ENCODE measurements around the gene C17orf114.

The C17orf114 gene

DNA sequence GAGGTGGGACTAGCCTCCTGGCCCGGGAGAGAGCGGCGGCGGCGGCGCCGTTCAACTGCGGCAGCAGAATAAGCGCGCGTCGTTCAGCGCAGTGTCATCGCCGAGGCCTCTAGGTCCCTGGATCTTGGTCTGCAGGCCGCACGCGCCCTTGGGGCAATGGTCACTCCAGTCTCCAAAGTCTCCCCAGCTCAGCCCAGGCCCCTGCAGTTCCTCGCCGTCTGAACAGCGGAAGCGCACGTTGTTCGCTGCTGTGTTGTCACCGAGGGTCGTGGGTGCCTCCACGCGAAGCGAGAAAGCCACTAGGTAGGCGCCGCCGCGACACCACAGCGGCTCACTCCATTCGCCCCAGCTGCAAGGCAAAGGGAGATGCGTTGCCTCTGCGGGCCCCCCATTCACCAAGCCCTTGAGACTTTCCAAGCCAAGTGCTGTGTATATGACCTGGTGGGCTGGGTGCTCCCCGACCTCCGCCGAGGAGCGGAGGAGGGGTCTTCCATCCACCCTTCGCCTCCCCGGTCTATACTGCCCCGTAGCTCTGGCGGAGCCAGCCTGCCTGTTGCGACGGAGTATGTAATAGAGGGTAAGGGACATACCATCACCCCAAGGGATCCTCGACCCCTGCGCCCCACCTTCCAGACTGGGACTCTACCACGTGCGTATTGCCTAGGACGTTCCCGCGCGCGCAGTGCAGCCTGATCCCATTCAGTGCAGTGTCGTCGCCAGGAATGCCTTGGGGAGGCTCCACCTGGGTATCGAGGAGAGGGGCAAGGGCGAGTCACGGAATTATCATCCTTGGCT lies 16.6 kb downstream of the C17orf114 start:
- DNase-seq = peak; percentile 13

DNA sequence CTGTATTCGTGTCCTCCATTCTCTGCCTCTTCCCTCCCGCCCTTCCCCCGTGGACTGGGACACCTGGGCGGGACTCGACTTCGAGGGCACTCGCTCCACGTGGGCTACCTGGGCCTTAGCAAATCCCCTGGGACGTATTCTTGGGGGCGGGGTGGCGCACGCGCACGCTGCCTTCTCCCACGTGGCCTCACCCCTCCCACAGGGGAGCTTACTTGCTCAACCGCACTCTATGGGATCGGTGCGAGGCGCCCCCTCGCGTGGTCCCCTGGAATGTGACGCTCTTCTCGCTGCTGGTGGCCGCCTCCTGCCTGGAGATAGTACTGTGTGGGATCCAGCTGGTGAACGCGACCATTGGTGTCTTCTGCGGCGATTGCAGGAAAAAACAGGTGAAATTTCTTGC lies 19.5 kb downstream of the C17orf114 start:
- DNase-seq = peak; percentile 33

DNA sequence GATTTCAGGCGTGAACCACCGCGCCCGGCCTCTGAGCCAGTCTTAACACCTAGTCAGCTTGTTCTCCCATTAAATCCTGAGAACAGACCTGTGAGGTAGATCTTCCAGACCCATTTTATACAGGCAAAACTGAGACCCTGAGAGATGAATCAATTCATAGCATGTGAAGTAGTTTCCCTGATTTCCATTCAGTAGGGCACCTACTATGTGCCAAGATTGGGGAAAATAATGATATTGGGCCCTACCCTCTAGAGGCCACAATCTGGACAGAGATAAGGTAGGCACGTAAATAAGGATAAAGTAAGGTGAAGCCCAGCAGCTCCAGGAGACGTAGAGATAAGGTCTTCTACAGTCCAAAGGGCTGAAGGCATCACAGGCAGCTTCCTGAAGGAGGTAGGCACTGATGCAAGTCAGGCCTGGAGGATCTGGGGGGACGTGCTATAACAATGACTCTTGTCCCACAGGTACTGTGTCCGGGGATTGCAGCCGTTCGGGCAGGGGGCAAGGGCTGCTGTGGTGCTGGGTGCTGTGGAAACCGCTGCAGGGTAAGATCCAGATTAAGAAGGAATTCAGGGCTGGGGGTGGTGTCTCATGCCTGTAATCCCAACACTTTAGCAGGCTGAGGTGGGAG lies 21.7 kb downstream of the C17orf114 start:
- DNase-seq = no peak

DNA sequence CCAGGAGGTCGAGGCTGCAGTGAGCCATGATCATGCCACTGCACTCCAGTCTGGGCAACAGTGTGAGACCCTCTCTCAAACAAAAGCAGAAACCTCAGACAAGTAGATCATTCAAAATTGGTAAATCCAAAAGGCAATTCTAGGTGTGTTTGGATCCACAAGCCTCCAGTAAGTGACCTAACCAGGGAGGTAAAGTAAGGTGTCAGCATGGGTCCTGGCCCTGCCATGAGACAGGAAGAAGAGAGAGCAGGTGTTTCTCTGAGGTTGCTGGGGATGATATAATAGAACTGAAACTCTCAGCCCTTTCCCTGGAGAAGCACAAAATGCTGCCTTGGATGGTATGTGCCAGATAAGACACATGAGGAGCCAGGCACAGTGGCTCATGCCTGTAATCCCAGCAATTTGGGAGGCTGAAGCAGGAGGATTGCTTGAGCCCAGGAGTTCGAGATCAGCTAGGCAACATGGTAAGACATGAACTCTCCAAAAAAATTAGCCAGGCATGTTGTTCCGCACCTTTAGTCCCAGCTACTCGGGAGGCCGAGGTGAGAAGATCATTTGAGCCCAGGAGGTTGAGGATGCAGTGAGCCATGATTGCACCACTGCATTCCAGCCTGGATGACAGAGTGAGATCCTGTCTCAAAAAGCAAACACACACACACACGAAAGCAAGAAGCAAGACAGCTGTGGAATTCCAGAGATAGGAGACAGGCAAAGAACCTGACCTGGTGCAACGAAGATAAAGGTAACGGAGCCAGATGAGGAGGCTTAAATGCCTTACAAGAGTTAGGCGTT lies 24.0 kb downstream of the C17orf114 start:
- no peak for DNase-seq

DNA sequence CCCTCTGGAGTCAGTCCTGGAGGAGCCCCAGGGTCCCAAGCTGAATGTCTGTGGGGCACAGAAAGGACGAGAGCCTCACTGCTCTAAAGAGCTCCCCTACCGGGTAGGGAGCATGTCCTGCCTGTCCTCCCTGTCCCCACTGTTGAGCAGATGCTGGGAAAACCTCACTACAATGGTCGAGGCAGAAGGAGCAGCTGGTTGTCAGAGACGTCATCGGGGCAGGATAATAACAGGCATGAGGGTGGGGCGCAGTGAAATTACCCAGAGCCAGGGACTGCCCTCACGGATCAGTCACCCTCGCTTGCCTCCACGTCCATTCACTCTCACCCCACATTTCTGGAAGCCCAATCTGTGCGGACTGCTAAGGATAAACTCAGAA lies 29.9 kb downstream of the C17orf114 start:
- no peak for DNase-seq

DNA sequence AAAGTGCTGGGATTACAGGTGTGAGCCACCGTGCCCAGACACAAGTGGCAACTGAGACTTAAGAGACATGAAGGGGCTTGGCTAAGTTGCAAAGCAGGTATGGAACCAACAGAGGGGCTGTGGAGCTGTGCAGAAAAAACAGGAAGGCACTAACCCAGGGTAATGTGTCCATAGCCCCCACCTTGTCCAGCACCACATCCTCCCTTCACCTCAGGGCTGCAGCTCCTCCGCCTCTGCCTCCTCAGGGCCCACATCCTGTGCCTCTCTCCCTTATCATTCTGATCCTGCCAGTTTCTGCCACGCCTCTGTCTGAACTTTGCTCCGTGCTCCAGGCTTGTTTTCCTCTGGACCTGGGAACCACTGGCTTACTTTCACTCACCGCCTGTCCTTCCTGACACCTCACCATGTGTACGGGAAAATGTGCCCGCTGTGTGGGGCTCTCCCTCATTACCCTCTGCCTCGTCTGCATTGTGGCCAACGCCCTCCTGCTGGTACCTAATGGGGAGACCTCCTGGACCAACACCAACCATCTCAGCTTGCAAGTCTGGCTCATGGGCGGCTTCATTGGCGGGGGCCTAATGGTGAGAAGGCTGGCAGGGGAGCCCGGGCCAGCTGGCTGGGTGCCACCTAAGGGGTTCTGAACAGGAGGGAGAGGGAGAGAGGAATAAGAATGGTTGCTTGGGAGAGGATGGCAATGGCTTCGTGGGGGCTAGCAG lies 30.5 kb downstream of the C17orf114 start, which contains the start of gene TM4SF5:
Gene TM4SF5 (plus strand): TSS at position 368 of the 716 bp plus-strand sequence. CDS start 37 bp downstream, at position 405.
- no peak for DNase-seq

DNA sequence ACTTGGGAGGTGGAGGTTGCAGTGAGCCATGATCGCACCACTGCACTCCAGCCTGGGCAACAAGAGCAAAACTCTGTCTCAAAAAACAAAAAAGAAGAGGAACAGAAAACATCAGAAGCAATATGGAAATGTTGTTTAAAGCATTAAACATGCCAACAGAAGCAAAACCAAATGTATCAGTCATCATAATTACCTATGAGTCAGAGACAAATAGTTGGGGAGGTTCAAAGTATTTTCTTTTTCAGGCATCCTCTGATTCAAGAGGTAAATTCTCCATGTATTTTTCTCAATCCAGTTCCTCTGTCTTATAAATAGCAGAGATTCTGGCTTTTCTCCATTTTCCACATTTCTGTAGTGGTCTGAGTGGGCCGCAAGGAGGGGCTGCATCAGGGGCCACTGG lies 32.5 kb downstream of the C17orf114 start:
- DNase-seq = no peak

DNA sequence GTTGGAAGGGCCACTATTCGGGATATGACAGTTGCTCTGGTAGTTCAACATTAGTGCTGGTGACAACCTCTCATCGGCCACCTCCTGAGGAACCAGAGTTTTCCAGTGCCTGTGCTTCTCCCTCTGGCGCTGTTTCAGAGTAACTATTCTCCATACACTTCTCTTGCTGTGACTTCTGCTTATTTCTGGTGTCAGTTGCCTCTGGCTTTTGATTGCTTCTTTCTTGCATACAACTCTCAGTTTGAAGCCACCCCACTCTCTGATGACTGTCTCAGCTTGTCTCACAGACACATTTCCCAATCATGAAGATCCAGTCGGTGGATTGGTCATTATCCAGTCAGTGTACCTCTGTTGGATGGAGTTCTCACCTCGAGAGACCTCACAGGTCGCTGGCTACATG lies 33.8 kb downstream of the C17orf114 start:
- no peak for DNase-seq

DNA sequence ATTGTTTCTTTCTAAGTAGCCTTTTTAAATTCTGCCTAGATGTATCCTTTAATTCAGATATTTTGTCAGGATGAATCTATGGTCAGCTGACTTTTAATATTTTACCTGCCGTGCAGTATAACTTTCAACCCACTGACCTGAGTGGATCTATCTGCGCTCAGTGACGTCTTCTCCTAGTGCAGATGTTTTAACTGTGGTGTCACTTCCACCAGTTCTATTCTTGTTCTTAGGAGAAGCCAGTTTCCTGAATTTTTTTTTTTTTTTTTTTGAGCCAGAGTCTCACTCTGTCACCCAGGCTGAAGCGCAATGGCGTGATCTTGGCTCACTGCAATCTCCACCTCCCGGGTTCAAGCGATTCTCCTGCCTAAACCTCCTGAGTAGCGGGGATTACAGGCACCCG lies 35.4 kb downstream of the C17orf114 start:
- DNase-seq = no peak

DNA sequence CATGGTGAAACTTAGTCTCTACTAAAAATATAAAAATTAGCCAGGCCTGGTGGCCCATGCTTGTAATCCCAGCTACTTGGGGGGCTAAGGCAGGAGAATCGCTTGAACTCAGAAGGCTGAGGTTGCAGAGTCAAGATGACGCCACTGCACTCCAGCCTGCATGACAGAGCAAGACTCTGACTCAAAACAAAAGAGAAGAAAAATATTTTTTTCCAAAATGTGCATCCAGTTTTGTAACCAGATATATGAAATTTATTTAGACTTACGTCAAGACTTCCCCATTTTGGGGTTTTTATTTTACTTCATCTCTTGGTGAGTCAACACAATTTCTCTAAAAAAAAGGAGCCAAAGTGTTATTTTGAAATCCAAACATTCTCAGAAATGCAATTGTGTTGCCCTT lies 35.9 kb downstream of the C17orf114 start:
- no peak for DNase-seq

DNA sequence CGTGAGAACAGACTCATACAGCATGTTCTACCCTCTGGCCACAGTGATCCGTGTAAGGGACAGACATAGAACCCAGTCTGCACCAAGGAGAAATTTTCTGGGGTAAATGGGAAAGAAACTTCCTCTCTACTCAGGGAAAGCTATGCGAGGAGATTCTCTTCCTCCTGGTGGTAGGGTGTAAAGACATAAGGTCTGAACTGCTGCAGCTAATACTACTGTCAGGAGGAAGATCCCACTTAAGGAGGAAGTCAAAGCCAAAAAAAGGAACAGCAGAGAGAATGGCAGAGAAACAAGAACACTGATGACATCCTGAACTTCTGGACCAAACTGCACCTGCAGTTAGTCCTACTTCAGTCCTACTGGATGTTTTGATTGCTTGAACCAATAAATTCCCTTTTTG lies 37.5 kb downstream of the C17orf114 start:
- no peak for DNase-seq

DNA sequence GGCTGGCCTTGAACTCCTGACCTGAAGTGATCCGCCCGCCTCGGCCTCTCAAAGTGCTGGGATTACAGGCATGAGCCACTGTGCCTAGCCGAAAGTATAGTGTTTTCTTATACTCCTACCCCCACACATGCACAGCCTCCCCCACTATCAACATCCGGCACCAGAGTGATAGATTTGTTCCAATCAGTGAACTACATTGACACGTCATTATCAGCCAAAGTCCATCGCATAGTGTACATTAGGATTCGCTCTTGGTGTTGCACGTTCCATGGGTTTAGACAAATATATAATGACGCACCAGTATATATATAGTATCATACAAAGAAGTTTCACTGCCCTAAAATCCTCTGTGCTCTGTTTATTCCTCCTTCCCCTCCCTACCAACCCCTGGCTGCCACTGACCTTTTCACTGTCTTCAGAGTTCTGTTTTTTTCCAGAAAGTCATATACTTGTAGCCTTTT lies 42.3 kb downstream of the C17orf114 start:
- DNase-seq = no peak

DNA sequence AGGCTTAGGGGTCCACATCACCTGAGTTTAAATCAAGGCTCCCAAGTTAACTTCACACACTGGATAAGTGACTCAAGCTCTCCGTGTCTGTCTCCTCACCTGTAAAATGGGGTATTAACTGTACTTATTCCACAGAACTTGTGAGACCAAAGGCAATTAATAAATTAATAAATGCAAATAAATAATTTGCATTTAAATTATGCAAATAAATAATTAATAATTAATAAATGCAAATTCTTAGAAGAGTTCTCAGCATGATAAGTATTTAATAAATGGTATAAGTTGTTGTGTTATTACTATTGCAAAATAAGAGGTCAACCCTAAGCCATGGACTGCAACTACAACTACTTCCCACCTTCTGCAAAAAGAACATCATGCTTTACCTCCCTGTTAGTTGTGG lies 48.7 kb downstream of the C17orf114 start:
- no peak for DNase-seq

DNA sequence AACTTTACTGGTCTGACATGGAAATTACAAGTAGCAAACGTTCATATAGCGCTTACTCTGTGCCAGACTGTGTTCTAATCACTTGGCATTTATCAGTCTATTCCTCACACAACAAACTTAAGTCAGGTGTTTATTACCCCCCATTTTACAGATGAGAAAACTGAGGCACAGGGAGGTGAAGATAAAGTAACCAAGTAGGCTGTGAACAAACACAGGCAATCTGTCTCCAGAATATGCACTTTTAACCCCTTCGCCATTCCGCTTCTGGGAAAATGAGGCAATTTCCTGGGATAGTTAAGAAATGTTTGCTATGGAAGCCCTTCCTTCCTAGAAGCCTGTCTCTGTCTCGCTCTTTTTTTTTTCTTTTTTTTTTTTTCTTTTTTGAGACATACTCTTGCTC lies 50.2 kb downstream of the C17orf114 start:
- no peak for DNase-seq

Data from CD4-positive, alpha-beta T cell treated with Interleukin-6 for 4 hours (primary cell).